HG02981 (cell line): Measurements from ENCODE around the gene ZBTB22.

Experiments
- ATAC-seq: cut with Tn5 transposase; IDR thresholded peaks from one replicate; pipeline ENCODE4 v1.9.1; 2021; ENCODE audit warnings: mild to moderate bottlenecking, moderate library complexity; ENCODE audit not compliant: unreplicated experiment

Gene ZBTB22

DNA sequence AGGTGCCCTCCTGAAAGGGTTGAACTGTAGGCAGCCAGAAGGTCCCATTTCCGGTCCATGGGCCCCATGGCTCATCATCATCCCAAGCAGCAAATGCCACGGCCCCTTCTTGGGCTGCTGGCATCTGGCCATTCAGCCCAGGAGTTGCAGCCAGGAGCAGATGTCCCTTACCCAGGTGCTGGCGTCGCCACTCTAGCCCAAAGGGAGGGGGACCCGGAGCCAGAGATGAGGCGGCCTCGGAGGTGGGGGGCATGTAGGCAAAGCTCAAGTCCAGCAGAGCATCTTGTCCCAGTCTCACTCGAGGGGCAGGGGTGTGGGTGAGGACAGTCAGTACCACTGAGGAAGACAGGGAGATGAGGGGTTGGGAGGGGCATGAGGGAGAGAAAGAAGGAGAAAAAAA is 12.5 kb downstream of the ZBTB22 start:
- no peak for ATAC-seq

DNA sequence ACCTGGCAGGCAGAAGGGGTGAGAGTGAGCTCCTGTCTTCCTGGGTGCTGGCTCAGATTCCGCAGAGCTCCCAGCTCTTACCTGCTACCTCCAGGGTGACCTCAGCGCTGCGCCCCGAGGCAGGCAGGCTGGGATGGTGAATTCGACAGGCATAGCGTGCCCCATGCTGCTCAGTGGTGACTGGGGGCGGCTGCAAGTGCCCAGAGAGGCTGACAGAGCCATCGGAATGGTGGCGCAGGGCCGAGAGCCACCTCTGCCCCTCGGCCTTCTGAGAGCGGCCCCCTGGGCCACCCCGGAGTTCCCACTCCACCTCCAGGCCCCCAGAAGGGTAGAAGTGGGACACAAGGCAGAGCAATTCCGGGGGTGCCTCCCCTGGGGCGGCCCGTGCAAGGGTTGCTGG is 13.3 kb downstream of the ZBTB22 start:
- no peak for ATAC-seq

DNA sequence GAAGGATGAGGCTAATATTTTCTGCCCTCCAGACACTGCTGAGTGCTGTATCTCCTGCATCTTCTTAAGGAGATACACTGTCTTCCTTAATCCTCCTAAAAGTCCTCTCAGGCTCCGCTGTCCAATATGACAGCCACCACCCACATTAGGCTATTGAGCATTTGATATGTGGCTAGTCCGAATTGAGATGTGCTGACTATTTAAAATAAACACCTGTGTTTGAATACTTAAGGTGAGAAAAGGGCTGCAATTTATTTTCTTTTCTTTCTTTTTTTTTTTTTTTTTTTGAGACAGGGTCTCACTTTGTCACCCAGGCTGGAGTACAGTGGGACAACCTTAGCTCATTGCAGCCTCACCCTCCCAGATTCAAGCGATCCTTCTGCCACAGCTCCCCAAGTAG is 15.7 kb downstream of the ZBTB22 start:
- ATAC-seq = no peak

DNA sequence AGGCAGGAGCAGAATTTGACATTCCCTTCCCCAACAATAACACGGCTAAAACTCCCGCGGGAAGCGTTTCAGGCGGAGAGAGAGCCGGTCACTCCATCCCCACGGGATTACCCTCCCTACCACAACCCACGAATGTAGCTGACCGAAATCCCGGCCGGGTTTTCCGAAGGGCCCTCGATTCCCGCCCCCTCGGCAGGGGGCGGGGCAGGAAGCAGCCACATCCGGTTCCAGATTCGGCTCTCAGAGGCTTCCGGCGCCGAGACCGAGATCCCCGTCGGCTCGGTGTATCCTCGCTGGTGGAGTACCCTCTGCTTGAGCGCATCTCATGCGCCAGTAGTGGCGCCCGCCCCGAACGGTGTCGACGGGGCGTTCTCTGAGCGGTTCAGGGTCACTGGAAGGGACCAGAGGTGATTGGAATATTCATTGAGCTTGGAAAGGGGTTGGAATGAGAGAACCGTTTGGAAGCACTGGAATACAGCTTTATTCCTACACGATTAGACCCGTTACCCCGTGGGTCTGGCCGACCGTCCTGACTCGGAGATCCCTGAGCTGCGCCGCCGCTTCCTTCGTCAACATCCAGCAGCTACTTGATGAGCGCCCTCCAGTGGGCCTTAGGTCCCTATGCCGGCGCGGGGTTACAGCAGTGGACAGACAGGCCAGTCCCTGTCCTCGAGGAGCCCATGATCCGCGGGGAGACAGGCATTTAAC is 18.2 kb downstream of the ZBTB22 start:
- ATAC-seq = peak; percentile 55

DNA sequence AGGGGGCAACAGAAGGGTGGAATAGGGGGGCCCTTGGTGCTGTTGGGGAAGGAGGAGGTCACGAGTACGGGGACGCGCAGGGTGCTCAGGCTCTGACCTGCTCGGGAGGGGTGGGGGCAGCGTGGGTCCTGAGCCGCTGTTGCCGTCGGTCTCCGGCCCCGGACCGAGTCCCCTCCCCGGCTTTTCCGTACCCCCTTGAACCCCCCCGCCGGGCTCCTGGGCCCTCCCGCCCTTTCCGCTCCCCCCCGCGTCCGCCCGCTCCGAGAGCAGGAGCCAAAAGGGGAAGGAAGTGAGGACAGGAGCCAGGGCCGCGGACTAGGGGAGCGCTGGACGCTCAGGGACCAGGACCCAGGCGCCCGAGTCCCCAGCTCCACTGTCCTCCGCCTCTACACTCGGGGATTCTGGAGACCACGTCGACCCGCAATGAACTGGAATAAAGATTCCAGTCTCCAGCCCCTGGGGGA is 18.7 kb downstream of the ZBTB22 start, which contains the start of gene RGL2:
Gene RGL2 (minus strand): TSS at position 170 of the 464 bp plus-strand sequence. CDS start 332 bp downstream, outside the sequence.
- peak; percentile 25 for ATAC-seq

DNA sequence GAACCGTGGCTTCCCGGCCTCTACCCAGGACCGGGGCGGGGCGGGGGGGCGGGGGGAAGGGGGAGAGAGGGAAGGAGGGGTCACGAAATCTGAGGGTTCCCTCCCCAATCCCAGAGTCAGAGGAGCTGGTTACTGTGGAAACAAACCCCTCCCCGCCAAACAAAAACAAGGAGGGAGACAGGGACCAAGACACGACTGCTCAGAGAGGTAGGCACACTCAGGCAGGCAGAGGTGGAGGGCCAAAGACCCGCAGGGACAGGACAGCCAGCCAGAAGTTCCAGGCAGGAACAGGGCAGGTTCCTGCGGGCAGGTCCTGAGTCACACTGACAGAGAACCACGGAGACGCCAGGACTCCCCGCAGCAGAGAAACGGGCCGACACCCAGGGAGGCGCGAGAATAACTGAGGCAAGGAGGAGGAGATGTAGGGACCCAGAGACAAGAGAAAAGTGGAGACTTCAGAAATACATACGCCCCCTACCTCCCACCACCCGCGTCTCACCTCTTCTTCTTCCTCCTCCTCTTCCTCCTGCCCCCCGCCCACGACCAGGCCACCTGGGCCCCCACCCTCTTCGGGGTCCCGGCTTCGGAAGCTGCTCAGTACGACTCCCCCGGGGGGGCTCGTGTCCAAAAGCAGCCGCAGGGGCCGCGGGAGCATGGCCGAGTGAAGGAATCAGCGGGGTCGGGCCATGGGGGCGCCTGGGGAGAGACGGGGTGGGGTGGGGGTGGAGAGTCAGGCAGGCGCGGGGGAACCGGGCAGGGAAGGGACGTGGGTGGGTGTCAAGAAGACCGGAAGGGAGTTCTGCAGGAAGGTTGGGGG is 19.4 kb downstream of the ZBTB22 start:
- no peak for ATAC-seq

DNA sequence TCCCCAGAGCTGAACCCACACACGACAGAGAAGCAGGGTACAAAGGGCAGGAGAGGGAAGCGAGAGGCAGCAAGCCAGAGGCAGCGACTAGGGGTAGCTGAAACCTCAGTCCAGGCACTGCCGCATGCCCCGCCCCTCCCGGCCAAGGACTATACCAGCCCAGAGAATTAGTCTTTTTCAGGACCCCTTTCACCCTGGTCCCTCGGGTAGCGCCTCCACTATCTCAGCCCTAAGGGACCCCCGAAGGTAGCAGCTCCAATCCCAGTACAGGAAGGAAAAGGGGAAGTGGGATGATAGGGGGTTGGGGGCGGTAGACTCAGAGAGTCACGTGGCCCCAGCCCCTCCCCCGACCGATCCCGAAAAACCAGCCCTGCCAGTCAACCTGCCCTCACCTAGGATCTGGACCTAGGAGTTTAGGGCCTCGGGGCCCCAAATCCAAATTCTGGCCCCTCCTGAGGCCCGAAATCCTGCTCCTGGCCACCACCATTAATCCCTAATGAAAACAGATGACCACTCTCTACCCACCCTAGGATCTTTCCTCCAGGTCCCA is 20.1 kb downstream of the ZBTB22 start:
- no peak for ATAC-seq

DNA sequence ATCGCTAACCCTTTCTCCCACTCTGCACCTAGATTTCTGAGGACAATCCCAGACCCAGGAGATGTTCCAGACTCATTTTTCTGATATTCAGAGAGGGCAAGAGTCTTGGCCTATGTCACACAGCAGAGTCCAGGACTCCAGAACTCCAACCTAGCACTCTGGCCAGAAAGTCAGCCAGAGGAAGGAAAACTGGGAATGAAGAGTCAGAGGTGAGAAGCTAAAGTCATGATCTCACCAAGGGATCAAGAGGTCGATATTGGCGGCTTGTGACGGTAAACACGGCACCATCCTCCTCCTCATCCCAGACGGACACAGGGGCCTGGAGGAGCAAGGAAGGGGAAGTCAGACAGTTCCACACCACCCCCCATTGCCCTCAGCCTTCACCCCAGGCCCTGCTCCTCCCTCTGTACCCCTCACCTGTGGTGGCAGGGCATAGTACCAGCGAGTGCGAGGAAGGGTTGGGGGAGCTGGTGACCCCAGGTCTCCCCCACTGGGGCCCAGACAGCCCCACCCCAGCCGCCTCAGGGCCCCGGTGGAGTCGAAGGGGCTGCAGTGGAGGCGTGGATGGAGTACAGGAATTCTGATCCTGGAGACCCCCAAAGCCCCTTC is 20.6 kb downstream of the ZBTB22 start:
- no peak for ATAC-seq

DNA sequence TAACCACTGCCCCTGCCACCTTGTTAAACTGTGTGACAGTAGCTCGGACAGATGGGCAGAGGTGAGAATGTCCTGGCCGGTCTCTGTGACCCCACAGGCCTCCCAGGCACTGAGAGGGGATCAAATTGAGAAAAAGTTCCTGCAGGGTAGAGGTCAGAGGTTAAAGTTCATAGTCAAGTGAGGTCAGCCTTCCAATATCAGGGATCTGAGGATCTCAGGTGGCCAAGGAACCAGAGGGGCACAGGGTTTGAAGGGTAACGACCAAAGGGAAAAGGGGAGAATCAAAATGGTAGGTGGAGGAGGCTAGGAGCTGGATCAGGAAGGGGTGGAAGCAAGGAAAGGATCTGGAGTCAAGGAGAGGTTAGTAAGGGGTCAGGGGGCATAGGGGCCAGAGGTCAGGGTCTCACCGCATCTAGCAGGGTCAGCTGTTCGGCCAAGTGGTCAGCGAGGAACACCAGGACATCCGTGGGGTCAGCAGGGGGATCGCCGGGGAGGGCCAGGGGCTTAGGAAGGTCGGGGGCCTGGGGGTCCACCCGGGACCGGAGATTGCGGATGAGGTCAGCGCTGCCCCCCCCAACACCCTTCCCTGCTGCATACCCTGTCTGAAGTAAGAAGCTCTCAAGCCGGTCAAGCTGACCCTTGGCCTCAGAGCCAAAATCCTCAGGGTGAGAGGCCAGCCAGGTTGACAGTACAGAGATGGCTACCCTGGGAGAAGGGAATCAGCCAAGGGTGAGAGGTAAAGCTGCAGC is 21.7 kb downstream of the ZBTB22 start:
- no peak for ATAC-seq

DNA sequence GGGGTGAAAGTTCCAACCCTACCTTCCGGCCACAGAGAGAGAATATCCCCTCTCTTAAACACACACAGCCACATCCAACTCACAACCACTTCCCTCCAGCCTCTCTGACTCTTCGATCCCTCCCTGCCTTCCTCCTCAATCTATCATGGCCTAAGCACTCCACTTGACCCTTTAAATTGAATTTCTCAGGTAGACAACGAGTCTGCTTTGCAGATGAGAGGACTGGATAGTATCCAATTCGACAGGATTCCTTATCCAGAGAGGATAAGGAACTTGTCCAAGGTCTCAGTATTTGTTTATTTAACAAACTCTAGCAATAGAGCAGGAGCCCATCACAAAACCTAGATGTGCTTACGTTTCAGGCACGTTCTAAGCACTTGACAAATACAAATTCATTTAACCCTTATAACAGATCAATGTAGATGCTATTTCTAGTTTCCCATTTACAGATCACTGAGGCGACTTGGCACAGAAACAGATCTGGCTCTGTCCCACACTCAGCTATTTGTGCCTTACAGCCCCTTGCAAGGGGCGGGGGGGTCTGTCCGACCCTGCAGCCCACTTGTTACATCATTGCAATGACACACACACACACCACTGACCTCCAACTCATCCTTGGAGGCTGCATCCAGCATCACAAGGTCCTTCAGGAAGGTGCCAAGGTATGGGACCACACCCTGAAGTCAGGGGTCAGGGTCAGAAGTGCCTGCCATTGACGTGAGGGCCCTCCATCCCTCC is 23.3 kb downstream of the ZBTB22 start:
- no peak for ATAC-seq

DNA sequence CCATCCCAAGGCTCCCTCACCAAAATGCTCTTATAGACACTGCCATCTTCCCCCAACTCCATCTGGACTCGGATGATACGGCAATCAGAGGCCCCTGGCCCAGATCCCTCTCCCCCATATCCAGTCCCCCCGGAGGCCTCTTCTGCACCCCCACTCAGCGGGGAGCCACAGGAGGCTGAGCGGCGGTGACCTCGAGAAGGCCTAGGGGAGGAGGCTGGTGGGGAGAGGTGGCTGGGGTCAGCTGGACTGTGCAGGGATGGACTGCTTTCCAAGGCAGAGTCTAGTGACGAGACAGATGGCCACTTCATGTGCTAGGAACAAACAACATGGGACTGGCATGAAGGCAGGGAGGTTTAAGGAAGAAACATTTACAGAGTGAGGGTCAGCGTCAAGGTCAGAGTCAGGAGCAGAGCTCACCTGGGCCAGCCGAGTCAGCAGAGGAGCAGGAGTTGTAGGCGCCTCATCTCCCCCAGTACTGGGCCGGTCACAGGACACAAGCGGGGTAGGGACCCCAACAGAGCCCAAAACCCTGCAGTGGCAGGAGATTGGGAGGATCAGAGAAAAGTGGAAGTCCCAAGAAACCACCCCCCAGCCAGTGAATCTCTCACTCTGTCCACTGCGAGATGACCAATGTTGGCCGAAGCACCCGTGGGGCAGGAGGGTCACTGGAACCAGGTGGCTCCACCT is 24.4 kb downstream of the ZBTB22 start:
- no peak for ATAC-seq

DNA sequence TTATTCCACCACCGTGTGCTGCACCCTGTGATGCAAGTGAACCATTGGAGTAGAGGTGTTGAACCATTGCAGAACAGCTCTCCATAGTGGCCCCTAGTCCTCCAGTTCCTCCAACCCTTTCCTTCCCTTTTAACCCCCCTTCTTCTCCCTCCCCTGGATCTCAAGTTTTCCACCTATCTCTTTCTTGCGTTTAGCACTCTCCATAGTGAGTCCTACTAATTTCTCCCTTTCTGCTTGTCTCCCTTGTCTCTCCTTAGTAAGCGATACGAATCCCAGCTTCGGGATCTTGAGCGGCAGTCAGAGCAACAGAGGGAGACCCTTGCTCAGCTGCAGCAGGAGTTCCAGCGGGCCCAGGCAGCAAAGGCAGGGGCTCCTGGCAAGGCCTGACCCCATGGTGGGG is 27.1 kb downstream of the ZBTB22 start:
- no peak for ATAC-seq

DNA sequence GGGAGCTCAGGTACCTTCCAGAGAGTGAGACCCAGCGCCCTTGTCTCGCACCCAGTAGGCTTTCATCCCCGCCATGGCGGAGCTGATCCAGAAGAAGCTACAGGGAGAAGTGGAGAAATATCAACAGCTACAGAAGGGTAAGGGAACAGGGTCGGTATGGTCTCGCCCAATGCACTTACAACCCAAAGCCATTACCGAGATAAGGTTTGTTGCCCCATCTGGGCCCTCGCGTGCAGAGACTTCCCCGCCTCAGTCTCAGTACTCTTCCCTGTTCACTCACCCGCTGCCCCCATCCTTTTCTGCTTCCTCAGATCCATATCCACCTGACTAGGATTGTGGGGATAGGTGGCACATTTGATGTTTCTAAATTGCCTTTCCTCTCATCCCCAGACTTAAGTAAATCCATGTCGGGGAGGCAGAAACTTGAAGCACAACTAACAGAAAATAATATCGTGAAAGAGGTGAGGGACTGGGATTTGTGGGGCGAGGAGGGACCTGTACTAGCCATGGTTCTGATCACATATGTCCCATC is 27.7 kb downstream of the ZBTB22 start:
- no peak for ATAC-seq

DNA sequence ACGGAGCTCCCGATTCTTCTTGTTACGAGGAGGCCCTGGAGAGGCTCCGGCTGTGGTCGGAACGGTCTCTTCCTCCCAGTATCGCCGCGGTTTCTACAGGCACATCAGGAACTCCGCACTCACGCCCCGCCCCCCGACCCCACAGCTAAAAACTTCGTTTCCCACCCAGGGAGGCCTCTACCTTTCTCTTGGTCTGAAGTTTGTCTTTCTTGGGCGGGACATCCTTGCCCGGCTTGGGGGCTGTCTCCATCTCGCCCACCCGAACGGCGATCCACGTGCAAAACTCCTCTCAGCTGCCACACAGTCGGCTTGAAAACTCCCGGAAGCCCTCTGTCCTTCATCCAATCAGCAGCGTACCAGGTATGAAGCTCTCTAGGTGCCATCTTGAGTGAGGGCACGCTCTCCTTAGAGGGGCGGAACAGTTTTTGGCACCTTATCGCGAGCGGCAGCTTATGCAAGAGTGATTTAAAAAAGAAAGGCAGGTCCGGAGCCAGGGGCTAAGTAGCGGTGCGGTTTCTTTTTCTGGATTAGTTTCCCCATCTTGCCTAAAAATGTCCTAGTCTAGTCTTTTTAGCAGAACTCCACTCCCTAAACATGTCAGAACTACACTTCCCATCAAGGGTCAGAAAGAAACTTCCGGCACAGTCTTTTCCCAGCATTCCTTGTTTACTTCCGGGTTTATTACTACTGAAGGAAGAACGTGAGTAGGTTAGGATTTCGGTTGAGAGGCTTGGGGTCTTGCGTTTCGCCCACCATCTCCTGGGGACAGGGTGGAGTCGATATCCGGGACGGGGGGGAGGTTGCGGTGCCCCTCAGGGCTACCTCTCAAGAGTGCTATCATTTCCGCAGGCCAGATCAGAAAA is 28.4 kb downstream of the ZBTB22 start, which contains the start of the genes PFDN6 and WDR46:
Gene PFDN6 (plus strand): TSS at position 681 of the 863 bp plus-strand sequence. CDS start 256 bp downstream, outside the sequence.
Gene WDR46 (minus strand): TSS at position 319 of the 863 bp plus-strand sequence. CDS start 69 bp downstream, at position 250.
- ATAC-seq = peak; percentile 80

DNA sequence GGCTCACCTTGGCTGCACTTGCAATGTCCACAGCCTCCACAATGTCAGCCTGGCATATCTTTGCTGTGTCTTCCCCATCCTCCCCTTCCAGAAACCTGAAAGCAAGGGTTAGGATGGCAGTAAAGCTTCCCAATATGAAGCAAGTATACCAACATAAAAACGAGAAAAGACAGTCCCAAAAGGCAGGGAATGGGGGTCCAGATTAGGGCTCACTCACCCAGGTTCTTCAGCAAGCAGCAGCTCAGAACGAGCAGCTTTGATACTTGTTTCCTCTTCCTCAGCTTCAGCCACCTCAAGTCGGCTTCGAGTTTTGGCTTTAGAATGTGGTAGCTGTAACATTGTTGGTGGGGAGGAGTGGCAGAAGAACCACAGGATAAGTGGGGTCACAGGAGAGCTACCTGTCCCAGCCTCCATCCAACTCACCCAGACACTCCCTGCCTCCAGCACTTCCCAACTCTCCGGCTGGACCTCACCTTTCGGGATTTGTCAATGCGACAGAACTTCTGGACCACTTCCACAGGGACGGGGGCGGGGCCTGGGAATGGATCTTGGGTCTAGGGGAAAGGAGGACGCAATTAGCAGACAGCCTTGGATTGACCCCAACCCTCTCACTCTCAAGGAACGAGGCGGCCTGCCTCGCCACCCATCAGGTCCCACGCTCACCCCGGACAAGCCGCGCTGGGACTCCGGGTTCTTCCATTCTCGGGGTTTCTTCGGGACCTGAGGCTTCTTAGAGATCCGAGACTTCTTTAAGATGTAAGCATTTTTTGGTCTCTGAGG is 29.2 kb downstream of the ZBTB22 start:
- ATAC-seq = no peak

DNA sequence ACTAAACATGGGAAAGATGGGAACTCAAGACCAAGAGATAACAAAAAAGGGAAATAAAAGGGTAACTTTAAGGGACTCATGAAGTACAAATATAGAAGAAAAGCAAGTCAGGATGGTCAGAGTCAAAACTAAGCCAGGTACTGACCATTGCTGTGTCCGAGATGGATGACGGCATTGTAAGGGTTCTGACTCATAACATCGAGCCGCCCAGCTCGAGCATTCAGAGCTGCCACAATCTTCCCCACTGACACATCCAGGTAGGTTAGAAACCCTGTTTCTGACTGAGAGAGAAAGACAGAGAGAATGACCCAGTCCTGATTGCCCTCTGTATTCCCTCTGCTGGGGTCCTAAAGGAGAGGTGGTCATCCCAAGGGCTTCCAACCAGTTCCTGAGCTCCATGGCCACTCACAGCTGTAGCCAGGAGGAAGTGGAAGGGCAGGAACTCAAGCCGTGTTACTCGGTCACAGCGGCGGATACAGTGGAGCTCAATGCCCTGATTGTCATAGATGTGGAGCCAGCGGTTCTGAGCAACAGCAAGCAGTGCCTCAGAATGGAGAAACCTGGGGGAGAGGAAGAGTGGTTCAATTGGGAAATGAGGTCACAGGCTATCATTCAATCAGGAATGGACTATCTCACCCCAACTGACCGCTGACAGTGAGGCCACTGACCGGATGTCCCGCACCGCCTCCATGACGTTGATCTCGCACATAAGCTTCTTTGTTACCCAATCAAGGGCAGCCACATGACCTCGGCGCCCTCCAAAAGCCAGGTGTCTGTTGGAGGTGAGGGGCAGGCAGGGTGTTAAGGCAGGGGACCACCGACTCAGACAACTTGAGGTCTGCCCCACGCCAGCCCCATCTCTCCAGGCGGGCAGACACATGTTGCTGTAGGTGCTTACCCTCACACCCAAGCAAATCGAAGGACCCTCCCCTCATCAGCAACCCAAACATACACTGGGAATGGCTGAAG is 30.3 kb downstream of the ZBTB22 start:
- no peak for ATAC-seq
